HG03354 (cell line): ENCODE results near the gene CEBPG.

Source experiments
- ATAC-seq: cut with Tn5 transposase; IDR thresholded peaks from one replicate; pipeline ENCODE4 v1.9.1; 2021; ENCODE audit warnings: mild to moderate bottlenecking; ENCODE audit not compliant: unreplicated experiment, poor library complexity, severe bottlenecking

CEBPG gene

GRCh38 chr19:33402421-33403220 is 29.1 kb downstream of the CEBPG start:
- ATAC-seq, result no peak

DNA sequence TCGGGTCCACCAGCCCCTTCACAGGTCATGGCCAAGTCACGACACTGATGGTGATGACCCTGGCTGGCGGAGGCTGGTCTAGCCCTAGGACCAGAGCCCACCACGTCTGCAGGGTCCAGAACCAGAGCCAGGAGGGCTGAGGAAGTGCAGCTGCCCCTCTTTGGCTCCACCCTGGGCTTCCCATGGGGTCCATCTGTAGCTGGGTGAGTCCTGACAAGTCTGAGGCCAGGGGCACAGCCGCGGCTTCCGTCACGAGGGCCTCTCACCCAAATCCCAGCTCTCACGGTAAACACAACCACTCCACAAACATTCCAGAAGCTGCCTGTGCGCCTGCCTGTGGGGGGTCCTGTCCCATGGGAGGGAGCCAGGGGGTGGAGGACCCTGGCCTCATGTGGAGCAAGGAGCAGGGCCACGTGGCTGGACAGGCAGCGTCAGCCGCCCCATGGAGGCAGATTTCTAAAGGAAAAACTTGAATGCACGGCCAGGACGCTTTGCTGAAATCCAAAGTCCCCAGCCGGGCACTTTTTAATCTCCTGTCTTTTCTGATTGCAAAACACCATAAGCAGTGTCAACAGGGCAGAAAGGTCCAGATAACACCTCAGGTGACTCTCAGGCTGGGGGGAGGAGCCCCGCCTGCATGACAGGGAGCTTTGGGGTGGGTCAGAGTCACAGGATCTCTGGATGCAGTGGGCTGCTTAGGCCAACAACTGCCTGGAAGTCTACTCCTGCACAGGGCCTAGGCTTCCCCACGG is 29.9 kb downstream of the CEBPG start:
- no peak for ATAC-seq

DNA sequence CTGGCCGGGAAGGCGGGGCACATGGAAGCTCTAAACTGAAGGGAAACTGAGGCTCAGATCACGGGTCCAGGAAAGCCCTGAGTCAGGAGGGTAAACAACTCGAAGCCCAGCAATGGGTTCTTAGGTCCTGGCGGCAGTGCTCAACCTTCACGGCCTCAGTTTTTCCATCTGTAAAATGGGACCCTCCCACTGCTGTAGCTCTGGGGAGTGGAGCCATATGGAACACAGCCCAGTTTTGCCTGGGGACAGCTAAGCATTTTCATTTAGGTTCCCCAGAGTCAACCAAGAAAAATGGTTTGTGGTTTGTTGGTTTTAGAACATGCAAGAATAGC is 30.4 kb downstream of the CEBPG start:
- no peak for ATAC-seq

DNA sequence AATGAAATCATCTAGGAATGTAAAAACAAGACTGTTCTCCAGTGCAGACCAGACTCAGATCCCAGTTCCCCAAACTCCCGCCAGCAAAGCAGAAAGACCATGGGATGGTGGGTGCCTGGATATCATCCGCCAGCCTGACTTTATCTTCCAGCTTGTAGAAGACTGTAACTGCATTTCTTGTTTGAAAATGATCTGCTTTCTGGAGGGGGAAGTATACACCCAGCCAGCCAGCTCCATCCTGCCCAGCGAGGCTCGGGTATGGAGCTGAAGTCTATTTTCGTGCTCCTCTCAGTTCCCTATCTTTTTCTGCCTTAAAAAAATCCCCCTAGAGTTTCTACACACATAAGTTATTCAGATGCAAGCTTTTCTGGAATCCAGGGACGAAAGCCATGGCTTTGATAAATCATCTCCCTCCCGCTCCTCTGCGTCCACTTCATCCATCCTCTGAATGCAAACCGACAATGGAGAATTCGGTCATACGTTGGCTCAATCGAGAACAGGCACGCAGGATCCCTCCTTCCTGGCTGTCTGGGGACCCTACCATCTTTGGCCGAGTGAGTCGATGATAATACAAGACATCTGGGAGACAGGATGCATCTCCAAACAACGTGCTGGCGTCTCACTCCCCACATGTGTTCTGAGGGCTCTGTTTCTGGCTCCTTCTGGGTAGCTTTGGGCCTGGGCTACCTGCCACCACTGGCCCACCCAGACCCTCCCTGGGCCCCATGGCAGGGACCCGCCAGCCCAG is 31.2 kb downstream of the CEBPG start:
- ATAC-seq, result no peak

GRCh38 chr19:33405254-33405552 is 31.7 kb downstream of the CEBPG start:
- no peak for ATAC-seq

DNA sequence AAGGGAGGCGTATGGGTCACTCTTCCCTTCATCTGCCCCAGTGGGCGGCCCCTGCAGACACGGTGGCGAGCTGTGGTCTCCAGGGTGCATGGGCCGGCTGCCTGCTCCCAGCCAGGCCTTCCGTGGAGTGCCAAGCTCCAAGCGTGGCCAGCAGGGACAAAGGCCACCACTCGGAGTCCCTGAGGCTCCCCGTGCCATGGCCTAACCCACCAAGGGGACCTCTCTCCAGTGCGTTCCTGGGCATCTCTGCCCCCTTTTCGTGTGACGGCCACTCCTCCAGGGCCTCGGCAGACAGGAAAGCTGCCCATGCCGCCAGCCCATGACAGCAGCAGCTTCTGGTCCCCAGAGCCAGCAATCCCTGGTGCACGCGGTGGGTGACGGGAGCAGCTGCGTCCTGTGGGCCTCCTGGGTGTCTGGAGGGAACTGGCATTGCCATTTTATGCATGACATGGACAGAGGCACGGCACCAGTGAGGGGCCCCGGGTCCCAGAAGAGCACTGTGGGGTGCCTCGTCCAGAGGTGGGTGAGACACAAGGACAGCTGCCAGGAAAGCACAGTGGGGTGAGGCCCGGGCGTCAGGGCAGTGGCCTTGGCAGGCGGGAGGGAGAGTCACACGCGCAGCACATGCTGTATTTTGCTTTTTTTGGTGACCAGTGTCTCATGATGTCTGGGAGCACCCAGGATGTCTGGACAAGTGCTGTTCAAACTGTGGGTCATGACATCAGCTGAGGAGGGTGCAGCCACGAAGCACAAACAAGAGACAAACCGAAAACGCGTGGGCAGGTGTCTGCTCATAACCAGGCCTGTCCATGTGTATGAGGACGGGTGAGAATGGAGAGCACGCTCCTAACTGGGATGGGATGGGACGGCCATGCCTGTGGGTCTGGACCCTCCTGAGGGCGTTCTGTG is 32.3 kb downstream of the CEBPG start:
- ATAC-seq, result no peak

DNA sequence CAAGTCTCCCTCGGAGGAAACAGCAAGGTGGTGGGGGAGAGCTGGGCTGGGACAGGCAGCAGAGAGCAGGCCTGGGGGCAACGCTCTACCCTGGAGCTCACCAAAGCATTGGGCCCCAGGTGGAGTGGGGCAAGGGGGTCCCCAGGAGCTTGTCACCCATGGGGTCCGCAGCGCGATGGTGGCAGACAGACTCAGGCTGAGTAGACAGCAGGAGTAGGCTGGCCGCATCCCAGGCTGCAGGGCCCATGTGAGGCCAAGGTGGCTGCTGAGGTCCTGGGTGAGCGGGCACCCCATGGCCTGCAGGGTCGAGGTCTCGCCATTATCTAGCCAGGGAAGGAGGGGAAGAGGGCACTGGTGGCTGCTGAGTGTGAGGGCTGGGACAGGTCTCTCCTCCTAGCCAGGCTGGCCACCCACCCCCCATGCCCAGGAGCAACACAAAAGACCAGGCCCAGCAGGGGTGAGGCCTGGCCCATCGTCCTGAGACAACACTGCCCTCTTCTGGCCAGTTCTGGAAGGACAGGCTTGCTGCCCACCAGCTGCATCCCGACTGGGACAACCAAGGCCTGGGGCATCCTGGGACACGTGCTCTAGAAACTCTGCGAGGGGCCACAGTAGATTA is 33.1 kb downstream of the CEBPG start:
- peak; percentile 60 for ATAC-seq

DNA sequence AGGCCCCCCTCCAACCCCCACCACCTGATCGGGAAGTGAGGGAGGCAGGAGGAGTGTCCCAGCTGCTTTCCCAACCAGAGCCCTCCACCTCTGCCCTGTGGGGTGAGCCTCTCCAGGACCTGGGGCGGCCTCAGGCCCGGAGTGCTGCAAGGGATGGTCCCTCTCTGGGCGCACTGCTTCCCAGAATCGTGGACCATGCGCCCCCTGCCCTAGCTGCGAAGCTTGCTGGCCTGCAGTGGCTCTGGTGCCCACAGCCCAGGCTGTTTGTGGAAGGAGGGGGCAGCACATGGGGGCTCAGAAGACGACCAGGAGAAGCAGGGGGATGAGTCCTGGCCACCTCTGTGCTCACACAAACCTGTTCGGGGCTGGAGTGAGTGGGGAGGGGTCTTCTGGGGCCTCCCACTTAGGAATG is 33.6 kb downstream of the CEBPG start:
- peak; percentile 14 for ATAC-seq

DNA sequence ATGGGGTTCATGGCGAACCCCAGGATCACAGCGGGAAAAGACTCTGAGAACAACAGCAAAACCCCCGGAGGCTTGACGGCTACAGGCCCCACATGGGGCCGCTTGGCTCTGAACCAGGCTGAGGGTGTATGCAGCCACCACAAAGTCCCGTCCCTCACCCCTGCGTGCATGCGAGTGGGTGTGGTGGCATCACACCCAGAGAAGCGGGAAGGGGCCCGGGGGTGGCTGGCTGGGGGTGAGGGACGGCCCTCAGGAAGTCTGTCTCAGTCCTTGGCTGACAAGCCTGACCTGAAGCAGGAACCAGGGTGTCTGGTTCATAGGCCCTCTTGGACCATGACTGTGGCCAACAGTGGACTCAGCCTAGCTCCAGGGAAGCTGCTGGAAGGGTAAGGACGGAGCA is 34.2 kb downstream of the CEBPG start:
- ATAC-seq, result no peak

DNA sequence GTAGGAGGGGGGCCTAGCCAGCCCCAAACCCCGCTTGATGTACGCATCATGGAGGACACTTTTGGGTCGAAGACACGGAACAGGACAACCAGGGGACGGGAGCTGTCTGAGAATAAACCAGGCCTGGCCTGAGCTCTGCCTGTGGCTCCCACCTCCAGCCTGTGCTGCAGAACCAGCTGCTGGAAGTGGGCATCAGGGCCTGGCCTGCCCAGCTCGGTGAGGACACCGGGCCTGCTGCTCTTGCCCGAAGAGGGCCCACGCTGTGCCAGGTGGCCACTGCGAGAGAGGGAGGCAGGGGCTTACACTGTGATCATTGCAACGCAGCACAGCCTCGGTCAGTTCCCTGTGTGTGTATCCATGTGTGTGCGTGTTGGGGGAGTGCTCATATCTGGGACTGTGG is 34.6 kb downstream of the CEBPG start:
- no peak for ATAC-seq

DNA sequence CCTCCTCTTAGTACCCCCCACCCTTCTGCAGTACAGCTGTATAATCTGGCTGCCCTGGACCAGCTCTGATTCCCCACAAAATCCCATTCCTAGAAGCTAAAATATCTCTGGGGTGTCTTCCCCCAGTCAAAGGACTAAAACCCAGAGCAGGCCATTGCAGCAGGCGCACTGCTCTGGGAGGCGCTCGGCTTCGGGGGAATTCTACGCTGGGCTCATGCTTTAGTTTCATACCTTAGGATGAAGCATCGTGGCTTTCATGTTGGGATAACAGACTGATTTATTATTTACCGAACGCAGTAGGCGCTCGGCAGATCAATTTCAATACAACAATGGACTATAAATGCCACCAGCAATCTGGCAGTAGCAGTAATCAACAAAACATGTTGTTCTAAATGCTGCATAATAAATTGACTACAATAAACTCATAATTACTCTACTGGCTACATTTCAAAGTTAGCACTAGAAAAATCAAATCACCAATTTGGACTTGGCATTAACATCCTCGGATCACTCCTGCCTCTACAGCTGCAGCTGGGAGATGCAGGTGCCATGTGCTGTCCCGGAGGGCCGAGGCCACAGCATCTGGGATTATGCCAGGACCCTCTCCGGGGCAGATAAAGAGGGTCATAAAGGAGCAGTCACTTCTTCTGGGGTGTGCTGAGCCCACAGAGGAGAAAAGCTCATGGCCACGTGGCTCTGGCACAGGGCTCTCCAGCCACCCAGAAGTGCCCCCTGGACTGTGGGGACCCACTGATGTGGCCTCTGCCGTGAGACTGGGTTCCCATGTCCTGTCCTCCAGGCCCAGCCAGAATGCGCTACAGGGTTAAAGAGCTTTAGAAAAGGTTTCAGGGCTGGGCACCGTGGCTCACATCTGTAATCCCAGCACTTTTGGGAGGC is 35.3 kb downstream of the CEBPG start:
- ATAC-seq, result no peak

DNA sequence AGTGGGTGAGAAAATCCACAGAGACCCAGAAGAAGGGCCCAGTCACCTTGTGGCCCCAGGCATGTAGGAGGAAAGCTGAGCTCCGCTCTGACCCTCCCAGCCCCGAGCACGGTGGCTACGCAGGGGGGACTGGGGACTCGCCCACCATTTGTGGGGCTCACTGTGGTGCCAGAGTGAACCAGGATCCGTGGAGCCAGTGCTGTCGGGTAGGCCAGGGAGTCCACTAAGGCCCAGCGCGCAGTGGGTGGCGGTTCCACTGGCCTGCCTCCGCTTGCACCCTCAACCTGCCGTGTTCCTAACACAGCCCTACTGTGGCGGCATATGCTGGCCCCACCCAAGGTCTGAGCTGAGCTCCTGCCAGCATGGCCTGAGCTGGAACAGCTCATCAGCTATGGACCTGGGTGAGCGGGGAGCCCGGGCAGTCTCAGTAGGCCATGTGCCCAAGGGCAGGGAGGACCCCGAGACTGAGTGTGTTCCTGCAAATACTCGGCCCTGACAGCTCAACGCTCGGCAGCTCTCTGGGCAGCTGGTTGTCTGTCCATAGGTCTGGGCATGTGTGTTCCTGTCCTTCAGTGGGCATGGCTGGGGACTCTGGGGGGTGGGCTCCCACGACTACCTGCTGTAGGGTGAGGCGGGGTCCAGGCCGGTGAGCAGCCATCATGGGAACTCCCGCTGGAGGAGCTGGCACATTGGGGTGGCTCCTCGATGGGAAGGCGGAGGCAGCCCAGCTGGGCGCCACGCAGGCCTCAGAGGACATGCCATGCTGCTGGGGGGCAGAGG is 36.6 kb downstream of the CEBPG start:
- no peak for ATAC-seq

DNA sequence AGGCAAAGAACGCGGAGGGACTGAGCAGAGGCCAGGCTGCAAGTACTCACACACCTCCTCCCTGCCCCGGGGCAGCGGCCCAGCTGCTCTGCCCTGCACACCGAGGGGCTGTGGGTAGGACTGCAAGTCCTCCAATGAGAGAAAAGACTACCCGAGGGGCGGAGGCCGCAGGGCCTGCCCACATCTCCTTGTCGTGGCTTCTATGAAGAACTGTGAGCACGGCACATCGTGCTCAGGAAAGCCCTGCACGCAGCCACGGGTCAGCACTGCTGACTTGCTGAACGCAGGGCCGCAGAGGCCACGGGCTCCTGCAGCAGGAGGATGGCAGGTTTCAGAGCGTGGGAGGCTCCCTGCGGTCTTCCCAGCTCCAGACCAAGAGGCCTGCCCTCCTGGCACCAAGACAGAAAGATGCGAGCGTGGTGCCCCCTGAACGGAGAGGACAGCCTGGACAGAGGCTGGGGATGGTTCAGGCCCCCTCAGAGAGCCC is 37.4 kb downstream of the CEBPG start:
- ATAC-seq, result no peak

DNA sequence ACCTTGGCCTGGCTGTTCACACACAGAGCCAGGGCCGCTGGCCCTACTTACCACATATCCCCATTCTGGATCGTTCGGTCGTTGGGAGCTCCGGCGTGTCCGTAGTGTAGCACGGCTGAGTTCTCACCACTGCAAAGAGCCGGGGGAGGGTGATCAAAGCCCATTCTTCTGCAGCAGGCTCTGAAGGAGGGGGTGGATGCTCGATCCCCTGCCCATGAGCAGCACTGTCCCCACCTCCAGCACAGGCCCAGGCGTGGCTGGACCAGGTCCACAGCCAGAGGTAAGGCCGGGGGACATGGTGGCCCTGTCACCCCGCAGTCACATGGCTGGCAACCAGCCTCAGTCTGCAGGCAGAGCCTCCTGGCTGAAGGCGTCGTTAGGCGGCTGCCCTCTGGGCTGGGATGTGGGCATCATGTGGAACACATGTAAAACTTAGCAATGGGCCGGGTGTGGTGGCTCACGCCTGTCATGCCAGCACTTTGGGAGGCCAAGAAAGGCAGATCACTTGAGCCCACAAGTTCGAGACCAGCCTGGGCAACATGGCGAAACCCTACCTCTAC is 38.2 kb downstream of the CEBPG start:
- ATAC-seq, result no peak

GRCh38 chr19:33412601-33413425 is 39.3 kb downstream of the CEBPG start:
- ATAC-seq, result no peak

DNA sequence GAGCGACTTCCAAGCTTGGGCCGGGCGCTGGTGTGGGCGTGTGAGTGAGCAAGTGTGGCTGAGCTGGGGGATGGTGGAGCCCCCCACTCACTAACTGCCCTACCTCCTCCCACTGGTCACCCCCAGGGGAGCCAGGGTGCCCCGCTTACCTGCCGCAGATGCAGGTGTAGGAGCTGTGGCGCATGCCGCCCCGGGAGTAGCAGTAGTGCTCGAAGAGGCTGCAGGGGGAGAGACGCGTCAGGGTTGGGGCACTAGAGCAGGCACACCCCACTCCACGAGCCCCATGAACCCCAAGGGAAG is 39.9 kb downstream of the CEBPG start:
- ATAC-seq, result no peak
